Sciatic nerve (tissue), 2 donors: Measurements from ENCODE around the gene CPNE4. TPM values are rescaled to one million over a fixed set of nuclear protein-coding genes. Genes with fewer than 3 reads are reported as not detected.
"Not testable (repeated sequence)": the region's sequence is repeated elsewhere in the genome, so short reads cannot be mapped to it uniquely, and the experiment has no call there.

Experiments
- ATAC-seq: fragments of 200-7000 bp; cut with Tn5 transposase; one replicate; pipeline ENCODE4 v1.9.1; 2020; ENCODE audit warnings: mild to moderate bottlenecking, moderate library complexity
- DNase-seq: peaks from one replicate; pipeline ENCODE4 v3.0.0-alpha.2; 2020; ENCODE audit warnings: low spot score
- intact Hi-C: fragments of 100-400 bp; cut with DNase I; formaldehyde crosslinking; loops from one replicate; pipeline ENCODE4 v1.14.2; 2022
- total RNA-seq: library from RNA; stranded (reverse); fragmentation: NEBNext Ultra II Directional; extraction: Animal tissue kit (Norgen Biotek cat#: 25700); gene quantifications from one replicate; pipeline ENCODE4 v1.2.1, GENCODE V29; 2021
- donor health status: DM: no; HTN: no; CAD: no.
- donor health status: DM: no; HTN: no; CAD: no.

CPNE4 gene
- total RNA-seq, 1 donor from 2014 or later, result 0.18 TPM

- ATAC-seq (no peak), DNase-seq (no peak)
- intact Hi-C loops, result no loop called here
Measured at GRCh38 chr3:131540143-131540542, 494.7 kb downstream of the CPNE4 start.

- ATAC-seq (no peak), DNase-seq (no peak)
- intact Hi-C loops, result no loop called here
Measured at GRCh38 chr3:131538968-131539367, 495.8 kb downstream of the CPNE4 start.

- ATAC-seq (no peak), DNase-seq (no peak)
- intact Hi-C loops, result no loop called here
Measured at GRCh38 chr3:131537531-131537930, 497.3 kb downstream of the CPNE4 start.

GRCh38 chr3:131535596-131535995 is 499.2 kb downstream of the CPNE4 start:
- DNase-seq (no peak), ATAC-seq (no peak)
- intact Hi-C loops, result no loop called here

- intact Hi-C loops, result no loop called here
- ATAC-seq, result no peak
- no peak for DNase-seq
Measured at GRCh38 chr3:131535131-131535530, 499.7 kb downstream of the CPNE4 start.

GRCh38 chr3:131532645-131533044 is 502.2 kb downstream of the CPNE4 start:
- no peak for DNase-seq
- intact Hi-C loops, result no loop called here
- no peak for ATAC-seq

GRCh38 chr3:131530843-131531242 is 504.0 kb downstream of the CPNE4 start:
- intact Hi-C loops, result no loop called here
- ATAC-seq (no peak), DNase-seq (no peak)

GRCh38 chr3:131530388-131530787 is 504.4 kb downstream of the CPNE4 start:
- ATAC-seq (no peak), DNase-seq (no peak)
- intact Hi-C loops, result no loop called here

- intact Hi-C loops, result no loop called here
- peak; percentile 59 for DNase-seq
- ATAC-seq, result peak; percentile 68
Measured at GRCh38 chr3:131526801-131527347, 507.9 kb downstream of the CPNE4 start.

GRCh38 chr3:131518680-131519079 is 516.1 kb downstream of the CPNE4 start:
- ATAC-seq (no peak), DNase-seq (no peak)
- intact Hi-C loops, result no loop called here

- DNase-seq (no peak), ATAC-seq (no peak)
- intact Hi-C loops, result no loop called here
Measured at GRCh38 chr3:131505421-131505820, 529.4 kb downstream of the CPNE4 start.

GRCh38 chr3:131503320-131503635 is 531.5 kb downstream of the CPNE4 start:
- peak; percentile 18 for ATAC-seq
- intact Hi-C loops, result no loop called here
- DNase-seq, result no peak

GRCh38 chr3:131502530-131503319 is 532.1 kb downstream of the CPNE4 start, which contains the start of gene MRPL3:
MRPL3 (minus strand) TSS chr3:131502971; CDS start chr3:131502821, 150 bp downstream.
- DNase-seq (peak; percentile 91), ATAC-seq (peak; percentile 96)
- intact Hi-C loops, result no loop called here

- ATAC-seq, result no peak
- intact Hi-C loops, result no loop called here
Measured at GRCh38 chr3:131501949-131502348, 532.9 kb downstream of the CPNE4 start.

GRCh38 chr3:131494706-131495105 is 540.1 kb downstream of the CPNE4 start:
- intact Hi-C loops, result no loop called here
- DNase-seq, result no peak
- no peak for ATAC-seq

More at GRCh38 chr3:131501949-131502348, 532.9 kb downstream of the CPNE4 start:
- no peak for DNase-seq

- intact Hi-C loops, result no loop called here
- ATAC-seq (no peak), DNase-seq (no peak)
Measured at GRCh38 chr3:131491775-131492174, 543.0 kb downstream of the CPNE4 start.

GRCh38 chr3:131491084-131491483 is 543.7 kb downstream of the CPNE4 start:
- intact Hi-C loops, result no loop called here
- ATAC-seq (no peak), DNase-seq (no peak)

- DNase-seq, ATAC-seq, intact Hi-C loops: not testable (repeated sequence)
Measured at GRCh38 chr3:131486545-131486944, 548.3 kb downstream of the CPNE4 start.

GRCh38 chr3:131485119-131485518 is 549.7 kb downstream of the CPNE4 start:
- no peak for DNase-seq
- intact Hi-C loops, result no loop called here
- no peak for ATAC-seq

- intact Hi-C loops, result no loop called here
- ATAC-seq (no peak), DNase-seq (no peak)
Measured at GRCh38 chr3:131484496-131485111, 550.2 kb downstream of the CPNE4 start.
